Endothelial cell (in vitro differentiated cells): ENCODE measurements around the gene PNLIPRP2. TPM values are rescaled to one million over a fixed set of nuclear protein-coding genes. Genes with fewer than 3 reads are reported as not detected.

Experiments used
- DNase-seq: peaks from one replicate; pipeline ENCODE4 v3.0.0; 2021; ENCODE audit warnings: low spot score
- H3K27ac Mint-ChIP-seq: one replicate; pipeline ENCODE4 v1.8.0; 2021; ENCODE audit warnings: mixed read lengths, inconsistent platforms; ENCODE audit not compliant: unreplicated experiment
- H3K27me3 Mint-ChIP-seq: one replicate; pipeline ENCODE4 v1.8.0; 2021; ENCODE audit warnings: mild to moderate bottlenecking, moderate library complexity, mixed read lengths, inconsistent platforms; ENCODE audit not compliant: unreplicated experiment
- H3K36me3 Mint-ChIP-seq: one replicate; pipeline ENCODE4 v1.8.0; 2021; ENCODE audit warnings: mild to moderate bottlenecking, low read depth, mixed read lengths, inconsistent platforms; ENCODE audit not compliant: unreplicated experiment
- H3K4me1 Mint-ChIP-seq: one replicate; pipeline ENCODE4 v1.8.0; 2021; ENCODE audit warnings: mild to moderate bottlenecking, mixed read lengths, inconsistent platforms; ENCODE audit not compliant: unreplicated experiment
- H3K4me3 Mint-ChIP-seq: one replicate; pipeline ENCODE4 v1.8.0; 2021; ENCODE audit warnings: mild to moderate bottlenecking, mixed read lengths, inconsistent platforms; ENCODE audit not compliant: unreplicated experiment
- H3K9me3 Mint-ChIP-seq: one replicate; pipeline ENCODE4 v1.8.0; 2021; ENCODE audit warnings: mixed read lengths, inconsistent platforms; ENCODE audit not compliant: unreplicated experiment
- total RNA-seq: library from RNA; stranded (reverse); fragmentation: NEBNext Ultra II Directional; extraction: Animal tissue kit (Norgen Biotek cat#: 25700); gene quantifications from one replicate; pipeline ENCODE4 v1.2.1, GENCODE V29; 2021; ENCODE audit not compliant: unreplicated experiment
- TF ChIP-seq, protein P1 (sequence below): fragments of 200-600 bp; sonication (generic); IDR thresholded peaks from one replicate; pipeline ENCODE4 v1.5.0; 2021; ENCODE audit warnings: antibody characterized with exemption; ENCODE audit not compliant: unreplicated experiment

The PNLIPRP2 gene
- total RNA-seq, 1 donor from 2014 or later: not detected

DNA sequence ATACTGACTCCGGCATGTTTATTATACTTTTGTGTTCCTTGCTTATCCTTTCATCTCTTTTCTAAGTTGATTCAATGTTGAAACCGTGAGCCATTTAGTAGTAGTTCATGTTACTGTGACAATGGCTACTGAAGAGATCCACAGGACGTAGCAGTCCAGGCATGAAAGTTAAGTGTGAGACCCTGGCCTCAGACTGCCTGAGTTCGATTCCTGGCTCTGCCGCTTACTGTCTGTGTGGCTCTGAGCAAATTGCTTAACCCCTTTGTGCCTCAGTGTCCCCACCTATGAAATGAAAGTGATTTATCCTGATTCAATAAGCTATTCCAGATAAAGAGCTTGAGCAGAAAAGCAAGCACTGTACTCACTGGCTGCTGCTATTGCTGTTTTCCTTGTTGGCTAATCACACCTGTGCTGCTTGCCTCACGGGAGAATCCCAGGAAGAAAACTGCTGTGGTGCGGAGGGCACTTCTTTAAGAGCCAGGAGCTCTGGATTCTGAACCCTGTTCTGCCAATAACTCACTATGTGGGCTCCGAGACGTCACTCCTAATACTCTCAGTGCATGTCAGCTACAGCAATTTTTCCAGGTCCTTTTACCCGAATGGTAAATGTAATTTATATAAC, 38.4 kb downstream of the PNLIPRP2 start:
- Mint-ChIP-seq H3K36me3 (no peaks in the 10 kb centered on the region), H3K4me3 (no peak overlapping the region), H3K27me3 (no peaks in the 10 kb centered on the region), H3K9me3 (no peaks in the 10 kb centered on the region), H3K4me1 (peaks cover 3% of the 10 kb centered on the region), H3K27ac (no peak overlapping the region)
- TF ChIP-seq, protein P1, sequence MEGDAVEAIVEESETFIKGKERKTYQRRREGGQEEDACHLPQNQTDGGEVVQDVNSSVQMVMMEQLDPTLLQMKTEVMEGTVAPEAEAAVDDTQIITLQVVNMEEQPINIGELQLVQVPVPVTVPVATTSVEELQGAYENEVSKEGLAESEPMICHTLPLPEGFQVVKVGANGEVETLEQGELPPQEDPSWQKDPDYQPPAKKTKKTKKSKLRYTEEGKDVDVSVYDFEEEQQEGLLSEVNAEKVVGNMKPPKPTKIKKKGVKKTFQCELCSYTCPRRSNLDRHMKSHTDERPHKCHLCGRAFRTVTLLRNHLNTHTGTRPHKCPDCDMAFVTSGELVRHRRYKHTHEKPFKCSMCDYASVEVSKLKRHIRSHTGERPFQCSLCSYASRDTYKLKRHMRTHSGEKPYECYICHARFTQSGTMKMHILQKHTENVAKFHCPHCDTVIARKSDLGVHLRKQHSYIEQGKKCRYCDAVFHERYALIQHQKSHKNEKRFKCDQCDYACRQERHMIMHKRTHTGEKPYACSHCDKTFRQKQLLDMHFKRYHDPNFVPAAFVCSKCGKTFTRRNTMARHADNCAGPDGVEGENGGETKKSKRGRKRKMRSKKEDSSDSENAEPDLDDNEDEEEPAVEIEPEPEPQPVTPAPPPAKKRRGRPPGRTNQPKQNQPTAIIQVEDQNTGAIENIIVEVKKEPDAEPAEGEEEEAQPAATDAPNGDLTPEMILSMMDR: no peak
- no peak for DNase-seq

DNA sequence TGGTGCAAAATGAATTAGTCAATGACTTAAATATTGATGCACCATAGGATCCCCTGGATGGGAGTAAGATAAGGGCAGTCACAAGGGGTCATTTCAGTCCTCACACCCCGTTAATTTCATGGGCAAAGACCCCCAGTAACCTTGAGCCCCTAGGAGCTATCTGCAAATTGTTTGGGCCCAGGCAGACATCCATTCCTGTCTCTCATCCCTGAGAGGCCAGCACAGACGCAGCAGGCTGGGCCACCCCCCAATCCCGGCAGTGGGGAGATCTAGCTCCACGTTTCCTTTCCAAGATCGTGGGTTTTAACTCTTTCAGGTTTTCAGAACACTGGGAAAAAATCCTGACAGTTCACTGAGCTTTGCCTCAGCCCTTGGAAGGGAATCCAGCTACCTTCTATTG, 40.1 kb downstream of the PNLIPRP2 start:
- no peak overlapping the region for H3K27ac Mint-ChIP-seq
- no peaks in the 10 kb centered on the region for H3K9me3 Mint-ChIP-seq

GRCh38 chr10:116663342-116663741, 42.6 kb downstream of the PNLIPRP2 start:
- Mint-ChIP-seq H3K9me3 (no peaks in the 10 kb centered on the region), H3K4me1 (peaks cover 3% of the 10 kb centered on the region), H3K4me3 (no peak overlapping the region), H3K27ac (no peak overlapping the region), H3K36me3 (peaks cover 6% of the 10 kb centered on the region), H3K27me3 (no peaks in the 10 kb centered on the region)
- no peak for DNase-seq
- TF ChIP-seq, protein P1: no peak

More for the DNA sequence above, 40.1 kb downstream of the PNLIPRP2 start:
- peaks cover 3% of the 10 kb centered on the region for H3K4me1 Mint-ChIP-seq
- no peaks in the 10 kb centered on the region for H3K36me3 Mint-ChIP-seq
- DNase-seq: no peak
- H3K27me3 Mint-ChIP-seq: no peaks in the 10 kb centered on the region
- TF ChIP-seq, protein P1: no peak
- H3K4me3 Mint-ChIP-seq: no peak overlapping the region

DNA sequence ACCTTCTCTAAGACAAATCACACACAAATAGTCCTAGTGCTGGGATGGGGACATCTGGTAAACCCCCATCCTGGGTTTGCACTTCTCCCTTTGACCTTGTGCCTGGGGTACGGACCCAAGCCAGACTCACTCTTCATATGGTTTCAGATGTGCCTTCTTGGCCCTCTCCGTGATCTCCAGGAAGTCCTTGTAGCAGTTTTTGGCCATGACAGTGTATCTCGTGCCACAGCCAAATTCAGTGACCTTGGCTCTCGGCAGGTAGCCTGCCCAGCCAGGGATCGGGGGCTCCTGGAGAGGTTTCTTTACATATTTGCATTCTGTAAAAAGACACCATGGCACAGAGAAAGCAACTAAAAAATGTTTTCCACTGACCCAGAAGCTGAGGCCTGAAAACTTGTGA, 43.9 kb downstream of the PNLIPRP2 start:
- H3K36me3 Mint-ChIP-seq: peaks cover 6% of the 10 kb centered on the region
- no peak overlapping the region for H3K4me3 Mint-ChIP-seq
- no peak for DNase-seq
- no peak overlapping the region for H3K27ac Mint-ChIP-seq
- peaks cover 9% of the 10 kb centered on the region for H3K4me1 Mint-ChIP-seq
- TF ChIP-seq, protein P1: no peak
- no peaks in the 10 kb centered on the region for H3K27me3 Mint-ChIP-seq
- no peaks in the 10 kb centered on the region for H3K9me3 Mint-ChIP-seq

GRCh38 chr10:116665541-116666125, 44.9 kb downstream of the PNLIPRP2 start:
- Mint-ChIP-seq H3K4me3 (no peak overlapping the region), H3K27me3 (peaks cover 2% of the 10 kb centered on the region), H3K4me1 (peaks cover 12% of the 10 kb centered on the region), H3K27ac (no peak overlapping the region), H3K36me3 (peaks cover 6% of the 10 kb centered on the region), H3K9me3 (no peaks in the 10 kb centered on the region)
- TF ChIP-seq, protein P1: no peak
- DNase-seq: no peak
